ENCODE measurements around the gene EPHA2. TPM values are rescaled to one million over a fixed set of nuclear protein-coding genes. Genes with fewer than 3 reads are reported as not detected.

Gene EPHA2
- polyA plus RNA-seq, 1 of the 3 experiments (the other 2 are of a cell fraction) = 126 TPM

- Histone ChIP-seq H3K4me1 (ENCODE audit: control insufficient read depth in 1 of 2, insufficient read depth in 2 of 2, low read depth in 1 of 2, low read length in 1 of 2) (peaks cover 3 to 15% of the 10 kb centered on the region in 2 experiments; a peak in 3 of 4 replicates), H3K36me3 (replicated peaks in 1 of 2; ENCODE audit: control insufficient read depth in 1 of 2, insufficient read depth in 2 of 2, low read length in 1 of 2) (no peaks in the 10 kb centered on the region), H3K9ac (no peak overlapping the region), H3K4me3 (ENCODE audit: low read depth in 2 of 2, low read length in 1 of 2) (no peak overlapping the region), H3K4me2 (no peak overlapping the region), H3F3A (replicated peaks; ENCODE audit: insufficient read depth) (peaks cover 11% of the 10 kb centered on the region), H3K9me2 (no peaks in the 10 kb centered on the region), H3K27me3 (ENCODE audit: insufficient read depth) (no peaks in the 10 kb centered on the region), H3K79me2 (ENCODE audit: insufficient read depth) (no peaks in the 10 kb centered on the region), H3K27ac (ENCODE audit: low read depth in 2 of 2, low read length in 1 of 2) (no peak overlapping the region), H4K20me1 (ENCODE audit: insufficient read depth) (no peaks in the 10 kb centered on the region), H2AFZ (ENCODE audit: low read depth) (no peak overlapping the region), H3K9me3 (no peaks in the 10 kb centered on the region)
- 91% methylated on average over 16 of the region's 19 CpGs for WGBS (ENCODE audit: low lambda C conversion rate)
- CTCF ChIA-PET = interaction anchor here (1.1 to 15.3 kb wide), 5 partner anchors 8 to 392 kb away, joined by 3 to 513 read pairs (median 5); partner anchors contain the start of gene FAM131C
- TF ChIP-seq PBX3 (IDR thresholded peaks at IDR 0.05) (no peak), ELF1 (IDR thresholded peaks at IDR 0.05) (no peak), USF2 (IDR thresholded peaks at IDR 0.05; ENCODE audit: borderline replicate concordance, low read depth, low read length) (no peak), TEAD4 (IDR thresholded peaks at IDR 0.05; ENCODE audit: borderline replicate concordance, insufficient read depth) (no peak), FOSL2 (IDR thresholded peaks at IDR 0.05; ENCODE audit: borderline replicate concordance, low read depth) (no peak), RAD21 (IDR thresholded peaks at IDR 0.05; ENCODE audit: low read length) (no peak), REST (IDR thresholded peaks at IDR 0.05; ENCODE audit: low read depth, low read length) (no peak), IRF3 (IDR thresholded peaks at IDR 0.05; ENCODE audit: low read depth, low read length) (no peak), CHD2 (IDR thresholded peaks at IDR 0.05; ENCODE audit: low read length, partially characterized antibody) (no peak), FOXM1 (IDR thresholded peaks at IDR 0.05; ENCODE audit: low read depth) (no peak), MAX (IDR thresholded peaks at IDR 0.05; ENCODE audit: low read depth) (no peak), YY1 (IDR thresholded peaks at IDR 0.05; ENCODE audit: low read depth) (no peak), RXRA (IDR thresholded peaks at IDR 0.05; ENCODE audit: borderline replicate concordance, low read depth) (no peak), SIN3A (IDR thresholded peaks at IDR 0.05; ENCODE audit: borderline replicate concordance, low read depth, low read length) (no peak), RFX5 (IDR thresholded peaks at IDR 0.05; ENCODE audit: low read length) (no peak)
- POLR2A ChIA-PET = no interaction called here
- DNase-seq = no peak
Measured at GRCh38 chr1:16183765-16184556, 28.1 kb upstream of the EPHA2 start.
